Measurements from ENCODE around the gene GASK1A. TPM values are rescaled to one million over a fixed set of nuclear protein-coding genes. Genes with fewer than 3 reads are reported as not detected.

Gene GASK1A
- total and polyA plus RNA-seq, 10 of the 15 experiments (the other 5 are each of a cell fraction or from before 2014, with no cell fraction given): 0.18 TPM; not detected in 9

DNA sequence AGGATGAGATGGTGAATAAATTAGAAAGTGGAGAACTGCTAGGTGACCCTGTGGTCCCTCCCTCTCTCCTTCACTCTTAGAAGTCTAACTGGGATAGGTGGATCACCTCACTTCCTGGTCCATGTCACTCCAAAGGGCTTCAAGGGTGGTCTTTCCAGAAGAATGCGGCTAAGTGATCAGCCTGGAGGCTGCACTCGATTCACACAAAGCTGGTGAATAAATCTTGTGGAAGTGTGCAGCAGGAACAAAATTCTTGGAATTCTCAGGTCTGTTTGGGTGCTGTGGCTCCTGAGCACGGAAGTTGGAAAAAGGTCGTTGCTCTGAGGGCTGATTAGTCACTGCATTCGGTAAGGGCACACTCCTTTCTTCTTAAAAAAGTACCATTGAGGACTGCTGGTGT lies 46.3 kb downstream of the GASK1A start (continued):
- TF ChIP-seq, protein P1, sequence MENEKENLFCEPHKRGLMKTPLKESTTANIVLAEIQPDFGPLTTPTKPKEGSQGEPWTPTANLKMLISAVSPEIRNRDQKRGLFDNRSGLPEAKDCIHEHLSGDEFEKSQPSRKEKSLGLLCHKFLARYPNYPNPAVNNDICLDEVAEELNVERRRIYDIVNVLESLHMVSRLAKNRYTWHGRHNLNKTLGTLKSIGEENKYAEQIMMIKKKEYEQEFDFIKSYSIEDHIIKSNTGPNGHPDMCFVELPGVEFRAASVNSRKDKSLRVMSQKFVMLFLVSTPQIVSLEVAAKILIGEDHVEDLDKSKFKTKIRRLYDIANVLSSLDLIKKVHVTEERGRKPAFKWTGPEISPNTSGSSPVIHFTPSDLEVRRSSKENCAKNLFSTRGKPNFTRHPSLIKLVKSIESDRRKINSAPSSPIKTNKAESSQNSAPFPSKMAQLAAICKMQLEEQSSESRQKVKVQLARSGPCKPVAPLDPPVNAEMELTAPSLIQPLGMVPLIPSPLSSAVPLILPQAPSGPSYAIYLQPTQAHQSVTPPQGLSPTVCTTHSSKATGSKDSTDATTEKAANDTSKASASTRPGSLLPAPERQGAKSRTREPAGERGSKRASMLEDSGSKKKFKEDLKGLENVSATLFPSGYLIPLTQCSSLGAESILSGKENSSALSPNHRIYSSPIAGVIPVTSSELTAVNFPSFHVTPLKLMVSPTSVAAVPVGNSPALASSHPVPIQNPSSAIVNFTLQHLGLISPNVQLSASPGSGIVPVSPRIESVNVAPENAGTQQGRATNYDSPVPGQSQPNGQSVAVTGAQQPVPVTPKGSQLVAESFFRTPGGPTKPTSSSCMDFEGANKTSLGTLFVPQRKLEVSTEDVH (IDR thresholded peaks at IDR 0.05; ENCODE audit: low read depth, partially characterized antibody): no peak
- TF ChIP-seq NFXL1 (IDR thresholded peaks at IDR 0.05; ENCODE audit: borderline replicate concordance) (no peak), HDAC6 (IDR thresholded peaks at IDR 0.05; ENCODE audit: unreplicated experiment) (no peak), E4F1 (IDR thresholded peaks at IDR 0.05; ENCODE audit: borderline replicate concordance, partially characterized antibody) (no peak)

- Histone ChIP-seq H4K20me1 (ENCODE audit: control insufficient read depth, insufficient read depth) (no peaks in the 10 kb centered on the region), H3K79me2 (ENCODE audit: control insufficient read depth, insufficient read depth, low read length) (no peaks in the 10 kb centered on the region), H3K4me3 (no peak overlapping the region), H3K36me3 (ENCODE audit: control insufficient read depth in 2 of 2, insufficient read depth in 2 of 2, low read length in 1 of 2) (no peaks in the 10 kb centered on the region), H3K9ac (ENCODE audit: control insufficient read depth, insufficient read depth, low read length) (no peak overlapping the region), H3K27me3 (replicated peaks in 1 of 2; ENCODE audit: control insufficient read depth in 2 of 2, insufficient read depth in 2 of 2, low read length in 1 of 2) (no peaks in the 10 kb centered on the region), H3K9me3 (replicated peaks; ENCODE audit: control insufficient read depth, insufficient read depth, low read length) (no peaks in the 10 kb centered on the region; the same call in 2 of the 3 replicates), H3K27ac (ENCODE audit: control insufficient read depth, insufficient read depth) (no peak overlapping the region), H3K4me1 (ENCODE audit: control insufficient read depth, insufficient read depth, low read length) (no peaks in the 10 kb centered on the region), H3K4me2 (ENCODE audit: control insufficient read depth, insufficient read depth) (no peak overlapping the region), H2AFZ (ENCODE audit: control insufficient read depth, low read depth, low read length) (no peak overlapping the region)
- WGBS (ENCODE audit: insufficient coverage, insufficient replicate concordance, low lambda C conversion rate, missing lambda C conversion rate): 0% methylated on average over 1 of the region's 1 CpG
- no peak for TF ChIP-seq PAX8 (IDR thresholded peaks at IDR 0.05)
- no peak for TF ChIP-seq POLR2A (IDR thresholded peaks at IDR 0.05; ENCODE audit: low read depth, low read length)
- TF ChIP-seq MYC (IDR thresholded peaks at IDR 0.05; ENCODE audit: insufficient read depth, insufficient read length, insufficient replicate concordance, low read length, severe bottlenecking): no peak
- no peak for TF ChIP-seq SPI1 (IDR thresholded peaks at IDR 0.05; ENCODE audit: borderline replicate concordance, insufficient read depth, low read depth, low read length)
- TF ChIP-seq SIN3A (IDR thresholded peaks at IDR 0.05; ENCODE audit: low read depth, low read length): no peak
- TF ChIP-seq CHD1 (IDR thresholded peaks at IDR 0.05; ENCODE audit: low read depth, low read length): no peak
- TF ChIP-seq ZNF384 (IDR thresholded peaks at IDR 0.05; ENCODE audit: borderline replicate concordance, low read depth, low read length): no peak
- no peak for DNase-seq (ENCODE audit: low read depth, low spot score)
- ChIA-PET SMC1A (ENCODE audit: uncharacterized antibody, unreplicated experiment) (interaction anchor here (1.2 kb wide), 1 partner anchor 10 kb away, joined by 4 read pairs; no protein-coding TSS in a partner anchor), POLR2A (no interaction called here), RAD21 (ENCODE audit: unreplicated experiment) (no interaction called here), CTCF (interaction anchor here (1.6 kb wide), 1 partner anchor 66 kb away, joined by 5 read pairs; no protein-coding TSS in a partner anchor)
- no peak for FAIRE-seq
- no peak for ATAC-seq
- intact Hi-C loops (cut with micrococcal nuclease; ENCODE audit: unreplicated experiment) (no loop called here), in situ Hi-C loops (cut with MboI) (no loop called here)
- BruUV-seq (replicated peaks): no TSS peak
Observed at GRCh38 chr3:43028001-43028400, 48.9 kb downstream of the GASK1A start.

Data from GM12878 (cell line).